Type B pancreatic cell (in vitro differentiated cells): ENCODE measurements around the gene SORCS1. TPM values are rescaled to one million over a fixed set of nuclear protein-coding genes. Genes with fewer than 3 reads are reported as not detected.

ENCODE experiments used
- DNase-seq: peaks from one replicate; pipeline ENCODE4 v3.0.0; 2021; ENCODE audit warnings: mixed read lengths; ENCODE audit not compliant: unreplicated experiment; ENCODE audit errors: extremely low spot score
- H3K27ac Mint-ChIP-seq: 2 replicates; pipeline ENCODE4 v1.8.0; 2021; ENCODE audit warnings: mild to moderate bottlenecking, mixed read lengths
- H3K27me3 Mint-ChIP-seq: 2 replicates; pipeline ENCODE4 v1.8.0; 2021; ENCODE audit warnings: mixed read lengths
- H3K36me3 Mint-ChIP-seq: 2 replicates; pipeline ENCODE4 v1.8.0; 2021; ENCODE audit warnings: mixed read lengths
- H3K4me1 Mint-ChIP-seq: one replicate; pipeline ENCODE4 v1.8.0; 2021; ENCODE audit warnings: mixed read lengths; ENCODE audit not compliant: unreplicated experiment
- H3K4me3 Mint-ChIP-seq: 2 replicates; pipeline ENCODE4 v1.8.0; 2021; ENCODE audit warnings: mild to moderate bottlenecking, mixed read lengths
- H3K9me3 Mint-ChIP-seq: 2 replicates; pipeline ENCODE4 v1.8.0; 2021; ENCODE audit warnings: mixed read lengths
- CTCF ChIP-seq: fragments of 200-600 bp; sonication (generic); conservative IDR thresholded peaks from 2 replicates; pipeline ENCODE4 v1.5.0; 2021; ENCODE audit warnings: antibody characterized with exemption, mild to moderate bottlenecking
- total RNA-seq: library from RNA; stranded (reverse); gene quantifications from 2 replicates; pipeline ENCODE4 v1.2.1, GENCODE V29; 2021; ENCODE audit warnings: low replicate concordance

Gene SORCS1
- total RNA-seq, 1 donor from 2014 or later: 5.4 TPM

DNA sequence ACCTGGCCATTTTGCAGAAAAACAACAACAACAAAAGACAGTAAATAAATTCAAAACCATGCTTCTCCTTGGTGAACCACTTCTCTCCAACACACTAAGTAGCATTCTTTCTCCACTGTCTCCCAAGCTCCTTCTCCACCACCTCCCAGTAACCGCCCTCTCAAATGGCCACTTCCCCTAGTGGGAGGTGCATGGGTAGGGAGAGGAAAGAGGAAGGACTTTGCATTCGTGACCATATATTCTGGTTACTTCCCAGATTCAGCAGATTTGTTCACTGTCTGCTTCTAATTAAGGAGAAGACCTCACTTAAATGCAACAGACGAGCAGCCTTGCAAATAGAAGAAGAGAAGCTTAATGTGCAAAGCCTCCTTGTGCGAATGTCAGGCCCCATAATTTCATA lies 166.8 kb downstream of the SORCS1 start:
- H3K27ac Mint-ChIP-seq: no peak overlapping the region
- no peak for DNase-seq
- no peak overlapping the region for H3K4me3 Mint-ChIP-seq
- no peaks in the 10 kb centered on the region for H3K9me3 Mint-ChIP-seq
- H3K4me1 Mint-ChIP-seq: peaks cover 20% of the 10 kb centered on the region
- H3K27me3 Mint-ChIP-seq: no peaks in the 10 kb centered on the region
- no peak for TF ChIP-seq CTCF
- H3K36me3 Mint-ChIP-seq: no peaks in the 10 kb centered on the region

- no peak for DNase-seq
- H3K4me3 Mint-ChIP-seq: no peak overlapping the region
- H3K27ac Mint-ChIP-seq: no peak overlapping the region
- H3K36me3 Mint-ChIP-seq: no peaks in the 10 kb centered on the region
- TF ChIP-seq CTCF: no peak
- peaks cover 20% of the 10 kb centered on the region for H3K4me1 Mint-ChIP-seq
- H3K9me3 Mint-ChIP-seq: no peaks in the 10 kb centered on the region
- no peaks in the 10 kb centered on the region for H3K27me3 Mint-ChIP-seq
Observed at GRCh38 chr10:106996510-106996909, 168.0 kb downstream of the SORCS1 start.

- Mint-ChIP-seq H3K9me3 (no peaks in the 10 kb centered on the region), H3K27ac (no peak overlapping the region), H3K4me3 (no peak overlapping the region), H3K4me1 (peaks cover 4% of the 10 kb centered on the region), H3K27me3 (no peaks in the 10 kb centered on the region), H3K36me3 (no peaks in the 10 kb centered on the region)
- TF ChIP-seq CTCF: no peak
- DNase-seq: no peak
Observed at GRCh38 chr10:106992055-106992454, 172.5 kb downstream of the SORCS1 start.

GRCh38 chr10:106991091-106991490 lies 173.4 kb downstream of the SORCS1 start:
- TF ChIP-seq CTCF: no peak
- no peak for DNase-seq
- H3K36me3 Mint-ChIP-seq: no peaks in the 10 kb centered on the region
- H3K4me1 Mint-ChIP-seq: peaks cover 4% of the 10 kb centered on the region
- H3K27me3 Mint-ChIP-seq: no peaks in the 10 kb centered on the region
- no peak overlapping the region for H3K4me3 Mint-ChIP-seq
- no peaks in the 10 kb centered on the region for H3K9me3 Mint-ChIP-seq
- H3K27ac Mint-ChIP-seq: no peak overlapping the region

DNA sequence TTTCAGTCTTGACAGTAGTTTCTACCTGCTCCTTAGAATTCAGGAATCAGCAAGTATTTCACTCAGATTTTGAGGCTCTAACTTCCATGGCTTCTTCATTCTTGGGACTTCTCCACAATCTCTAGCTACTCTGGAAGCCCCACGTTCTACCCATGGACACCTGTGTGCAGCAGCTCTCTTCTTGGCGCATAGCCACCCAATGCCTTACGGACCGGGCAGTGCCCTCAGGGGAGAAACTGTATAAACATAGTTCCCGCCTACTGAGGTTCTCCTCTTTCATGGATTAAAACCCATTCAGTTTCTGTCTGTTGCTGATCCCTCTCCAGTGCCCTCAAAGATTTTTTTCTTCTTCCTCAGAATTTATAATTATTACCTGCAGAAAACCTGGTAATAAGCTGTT lies 177.1 kb downstream of the SORCS1 start:
- H3K9me3 Mint-ChIP-seq: no peaks in the 10 kb centered on the region
- no peak overlapping the region for H3K27ac Mint-ChIP-seq
- no peaks in the 10 kb centered on the region for H3K36me3 Mint-ChIP-seq
- H3K27me3 Mint-ChIP-seq: no peaks in the 10 kb centered on the region
- no peak for DNase-seq
- no peak overlapping the region for H3K4me3 Mint-ChIP-seq
- H3K4me1 Mint-ChIP-seq: peaks cover 7% of the 10 kb centered on the region
- no peak for TF ChIP-seq CTCF

- H3K9me3 Mint-ChIP-seq: no peaks in the 10 kb centered on the region
- no peaks in the 10 kb centered on the region for H3K36me3 Mint-ChIP-seq
- no peaks in the 10 kb centered on the region for H3K27me3 Mint-ChIP-seq
- no peak for DNase-seq
- no peak overlapping the region for H3K4me3 Mint-ChIP-seq
- no peak for TF ChIP-seq CTCF
- H3K4me1 Mint-ChIP-seq: peaks cover 27% of the 10 kb centered on the region
- H3K27ac Mint-ChIP-seq: no peak overlapping the region
Observed at GRCh38 chr10:106982268-106982667, 182.2 kb downstream of the SORCS1 start.
